SH-SY5Y (cell line): ENCODE data around the gene ECT2L.

Experiments used
- GATA2 ChIP-seq: IDR thresholded peaks from 2 replicates; pipeline ENCODE4 v1.6.1; 2011; ENCODE audit warnings: mild to moderate bottlenecking, low read depth, low read length
- GATA3 ChIP-seq: IDR thresholded peaks from 2 replicates; pipeline ENCODE4 v1.6.1; 2011; ENCODE audit warnings: low read depth, mild to moderate bottlenecking, low read length, moderate library complexity

DNA sequence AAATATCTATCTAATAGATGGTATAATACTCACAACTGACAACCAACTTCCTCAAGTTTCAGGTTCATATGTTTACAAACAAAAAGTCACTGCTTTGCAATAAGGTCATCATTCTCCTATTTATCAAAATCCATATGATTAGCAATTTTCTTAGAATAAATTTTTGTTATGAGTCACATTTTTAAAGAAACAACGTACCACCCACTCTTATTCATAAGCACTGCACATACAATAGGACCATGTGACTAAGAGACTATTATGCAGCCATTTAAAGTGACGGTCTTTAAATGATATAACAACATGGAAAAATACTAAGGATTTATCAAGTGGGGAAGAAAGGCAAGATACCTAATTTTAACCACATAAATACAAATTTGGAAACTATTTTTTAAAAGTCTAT is 152.1 kb downstream of the ECT2L start:
- TF ChIP-seq GATA2: no peak
- no peak for TF ChIP-seq GATA3
